ENCODE measurements around the gene SLC43A3.

The SLC43A3 gene

DNA sequence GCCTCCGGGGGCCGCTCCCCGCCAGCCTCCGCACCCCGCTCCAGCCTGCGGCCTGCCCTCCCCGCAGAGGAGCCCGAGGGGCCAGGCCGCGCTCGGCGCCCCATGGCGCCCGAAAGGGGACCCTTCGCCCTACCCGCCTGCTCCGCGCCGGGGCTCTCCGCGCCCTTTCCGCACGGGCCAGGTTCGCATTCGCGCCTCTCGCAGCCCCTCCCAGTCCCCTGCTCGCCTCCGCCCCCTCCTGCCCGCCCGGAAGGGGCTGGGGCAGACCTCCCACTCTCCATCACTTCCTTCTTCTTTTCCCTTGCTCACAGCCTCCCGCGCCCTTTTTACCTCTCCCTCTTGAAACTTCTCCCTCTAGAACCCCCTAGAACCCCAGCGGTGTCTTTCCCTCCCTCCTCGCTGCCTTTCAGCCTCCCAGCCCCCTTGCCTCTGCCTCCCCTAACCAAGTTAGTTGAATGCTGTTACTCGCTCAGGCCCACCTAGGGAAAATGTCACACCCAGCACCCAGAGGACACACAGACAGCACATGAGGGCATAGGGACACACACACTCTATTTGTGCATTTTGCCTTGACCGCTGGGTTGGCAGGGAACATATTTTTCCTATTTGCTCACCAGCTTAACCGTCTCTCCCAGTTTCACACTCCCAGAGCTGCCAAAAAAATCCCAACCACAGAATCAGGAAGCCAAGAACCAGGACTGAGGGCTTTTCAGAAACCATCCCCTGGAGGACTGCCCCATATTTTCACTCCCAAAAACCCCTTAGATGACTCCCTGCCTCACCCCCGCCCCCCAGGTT lies at the start of gene SLC43A3:
Gene SLC43A3, minus strand, starts transcription at position 193 of the 798 bp plus-strand sequence. CDS start 949 bp downstream, outside the sequence.
- DNase-seq: peak; percentile 84

DNA sequence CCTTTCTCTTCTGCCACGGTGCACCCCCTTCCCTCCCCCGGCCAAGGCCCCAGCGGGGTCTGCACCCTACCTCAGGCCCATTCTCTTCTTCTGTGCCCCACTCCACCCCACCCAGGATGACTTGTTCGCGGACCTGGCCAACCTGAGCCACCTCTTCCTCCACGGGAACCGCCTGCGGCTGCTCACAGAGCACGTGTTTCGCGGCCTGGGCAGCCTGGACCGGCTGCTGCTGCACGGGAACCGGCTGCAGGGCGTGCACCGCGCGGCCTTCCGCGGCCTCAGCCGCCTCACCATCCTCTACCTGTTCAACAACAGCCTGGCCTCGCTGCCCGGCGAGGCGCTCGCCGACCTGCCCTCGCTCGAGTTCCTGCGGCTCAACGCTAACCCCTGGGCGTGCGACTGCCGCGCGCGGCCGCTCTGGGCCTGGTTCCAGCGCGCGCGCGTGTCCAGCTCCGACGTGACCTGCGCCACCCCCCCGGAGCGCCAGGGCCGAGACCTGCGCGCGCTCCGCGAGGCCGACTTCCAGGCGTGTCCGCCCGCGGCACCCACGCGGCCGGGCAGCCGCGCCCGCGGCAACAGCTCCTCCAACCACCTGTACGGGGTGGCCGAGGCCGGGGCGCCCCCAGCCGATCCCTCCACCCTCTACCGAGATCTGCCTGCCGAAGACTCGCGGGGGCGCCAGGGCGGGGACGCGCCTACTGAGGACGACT lies 49.3 kb upstream of the SLC43A3 start:
- DNase-seq: no peak

DNA sequence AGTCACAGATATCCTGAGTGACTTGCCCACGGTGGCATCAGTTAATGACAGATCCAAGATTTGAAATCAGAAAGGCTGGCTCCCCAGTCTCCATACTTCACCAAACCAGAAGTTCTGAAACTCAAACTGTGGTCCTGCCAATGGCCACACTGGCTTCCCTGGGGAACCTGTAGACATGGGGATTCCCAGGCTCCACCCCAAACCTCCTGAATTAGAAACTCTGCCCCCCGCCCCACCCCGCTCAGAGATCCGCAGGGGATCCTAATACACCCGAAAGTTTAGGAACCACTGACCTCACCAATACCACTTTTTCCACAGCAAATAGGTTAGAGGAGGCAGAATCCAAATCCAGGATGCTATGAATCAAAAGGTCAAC lies 48.7 kb upstream of the SLC43A3 start:
- DNase-seq: no peak

DNA sequence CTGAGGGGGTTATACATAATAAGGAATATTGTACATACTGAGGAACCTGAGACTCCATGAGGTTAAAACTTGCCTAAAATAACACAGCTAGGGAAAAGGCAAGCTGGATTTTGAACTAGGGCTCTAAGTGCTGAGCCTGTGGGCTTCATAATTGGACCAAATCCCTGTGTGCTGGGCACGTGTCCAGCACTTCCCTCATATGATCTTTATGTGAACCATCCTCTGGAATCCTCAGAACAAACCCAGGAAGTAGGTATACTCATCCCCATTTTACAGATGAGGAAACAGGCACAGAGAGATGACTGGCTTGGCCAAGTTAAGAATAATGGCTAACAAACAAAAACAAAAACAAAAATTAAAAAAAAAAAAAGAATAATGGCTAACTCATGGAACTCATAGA lies 48.3 kb upstream of the SLC43A3 start:
- no peak for DNase-seq

DNA sequence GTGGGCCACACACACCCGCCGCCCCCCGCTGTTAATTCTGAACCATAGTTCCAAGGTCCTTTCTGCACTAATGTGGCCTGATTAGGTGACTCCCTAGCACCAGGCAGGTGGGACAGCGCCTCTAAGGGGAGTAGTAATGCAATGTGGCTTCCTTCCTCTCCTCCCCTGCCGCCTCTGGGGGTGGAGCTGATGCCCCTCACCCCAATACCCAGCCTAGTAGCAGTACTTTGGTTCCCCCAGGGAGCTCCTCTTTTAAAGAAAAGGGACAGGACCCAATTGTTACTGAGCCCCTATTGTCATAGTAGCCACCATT lies 47.8 kb upstream of the SLC43A3 start:
- no peak for DNase-seq

DNA sequence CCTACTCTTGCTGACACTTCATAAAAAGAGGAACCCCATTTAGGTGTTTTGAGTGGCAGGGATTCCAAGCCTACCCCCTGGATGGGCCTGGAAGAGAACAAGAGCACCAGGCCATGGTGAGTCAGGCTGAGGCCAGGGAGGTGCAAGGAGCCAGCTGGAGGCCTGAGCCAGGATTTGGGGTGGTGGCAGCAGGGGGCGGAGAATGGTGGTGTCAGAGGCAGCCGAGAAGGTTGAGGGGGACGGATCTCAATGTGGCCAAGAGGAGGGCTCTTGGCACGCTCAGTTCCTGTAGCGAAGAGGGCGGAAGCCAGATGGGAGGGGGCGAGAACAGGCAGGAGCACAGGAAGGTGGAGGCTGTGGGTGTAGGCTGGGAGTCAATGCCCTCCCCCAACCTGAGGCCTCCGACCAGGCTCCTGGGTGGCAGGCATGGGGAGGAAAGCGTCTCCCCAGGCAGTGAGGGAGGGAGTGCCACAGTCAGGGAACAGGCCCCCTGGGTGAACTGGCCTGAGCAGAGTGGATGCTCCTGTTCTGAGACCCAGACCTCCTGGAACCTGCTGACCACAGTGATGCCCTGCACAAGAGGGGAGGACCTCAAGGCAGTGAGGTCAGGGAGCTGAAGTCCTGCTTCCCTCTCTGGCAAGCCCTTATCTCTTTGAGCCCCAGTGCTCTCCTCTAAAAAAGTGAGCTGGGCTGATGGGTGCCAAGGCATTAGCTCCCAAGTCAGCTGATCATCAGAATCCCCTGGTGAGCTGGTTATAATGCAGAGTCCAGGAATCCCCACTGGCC lies 47.3 kb upstream of the SLC43A3 start:
- no peak for DNase-seq

DNA sequence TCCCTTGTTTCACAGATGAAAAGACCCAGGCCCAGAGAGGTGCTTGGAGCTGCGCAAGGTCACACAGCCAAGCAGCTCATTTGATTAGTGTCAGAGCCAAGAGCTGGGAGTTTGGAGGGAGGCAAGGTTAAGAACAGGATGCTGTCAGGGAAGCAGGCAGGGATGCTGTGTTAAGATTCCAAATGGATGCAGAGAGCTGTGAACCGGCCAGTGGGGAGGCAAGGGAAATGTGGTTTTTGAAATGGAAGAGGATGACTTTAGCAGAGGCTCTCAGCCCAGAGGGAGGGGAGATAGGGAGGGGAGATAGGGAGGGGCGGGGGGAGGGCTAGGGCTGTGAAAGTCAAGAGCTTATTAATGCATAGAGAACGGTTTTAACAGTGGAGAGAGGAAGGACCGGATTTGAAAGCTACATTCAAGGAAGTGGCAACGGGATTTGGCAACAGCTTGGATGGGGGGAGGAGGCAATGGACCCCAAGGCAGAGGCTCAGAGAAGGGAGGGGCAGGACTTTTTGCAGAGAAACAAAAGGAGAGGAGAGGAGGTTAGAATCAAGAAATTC lies 46.4 kb upstream of the SLC43A3 start:
- no peak for DNase-seq

DNA sequence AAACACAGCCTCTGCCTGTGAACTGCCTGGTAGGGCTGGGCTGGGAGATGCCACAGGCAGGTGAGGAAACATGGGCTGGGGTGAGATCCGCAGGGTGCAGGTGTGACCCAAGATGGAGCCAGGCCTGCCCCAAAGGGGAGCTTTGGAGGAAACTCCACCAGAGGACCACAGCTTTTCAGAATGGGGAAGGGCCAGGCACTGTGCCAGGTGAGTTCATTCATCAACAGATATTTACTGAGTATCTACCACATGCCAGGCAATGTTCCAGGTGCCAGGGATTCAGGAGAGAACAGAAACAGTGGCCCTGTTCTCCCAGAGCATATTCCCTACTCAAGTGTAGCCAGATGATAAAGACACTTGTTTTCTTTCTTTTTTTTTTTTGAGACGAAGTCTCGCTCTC lies 44.6 kb upstream of the SLC43A3 start:
- DNase-seq: no peak

DNA sequence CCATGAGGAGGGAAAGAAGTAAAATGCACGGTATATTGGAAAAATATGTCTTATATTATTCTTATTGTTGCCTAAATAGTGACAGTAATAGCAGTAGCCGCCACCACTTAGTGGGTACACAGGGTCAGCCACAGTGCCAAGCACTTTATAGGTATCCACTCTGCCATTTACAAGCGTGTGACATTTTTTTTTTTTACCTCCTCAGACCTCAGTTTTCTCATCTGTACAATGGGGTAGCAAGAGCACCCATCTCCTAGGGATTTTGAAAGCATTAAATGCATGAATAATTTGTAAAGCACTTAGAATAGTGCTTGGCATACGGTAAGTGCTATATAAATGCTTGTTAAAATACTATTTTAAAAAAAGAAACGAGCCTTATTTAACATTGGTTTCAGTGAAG lies 42.3 kb upstream of the SLC43A3 start:
- no peak for DNase-seq

DNA sequence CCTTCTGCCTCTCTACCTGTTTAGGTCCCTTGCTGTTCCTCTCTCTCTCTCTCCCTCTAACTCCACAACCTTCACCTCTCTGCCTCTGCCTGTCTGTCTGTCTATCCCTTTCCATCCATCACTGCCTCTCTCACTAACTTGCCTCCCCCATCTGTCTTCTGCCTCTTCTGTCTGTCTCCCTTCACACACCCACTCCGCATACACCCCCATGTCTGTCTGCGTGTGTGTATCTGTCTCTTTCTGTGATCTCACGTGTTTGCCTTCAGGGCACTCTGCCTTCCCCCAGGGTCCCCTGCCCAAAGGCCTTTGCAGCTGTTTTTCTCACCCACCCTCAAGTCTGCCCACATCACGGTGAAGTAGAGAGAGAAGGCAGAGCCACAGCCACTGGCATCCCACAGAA lies 41.4 kb upstream of the SLC43A3 start:
- DNase-seq: no peak

DNA sequence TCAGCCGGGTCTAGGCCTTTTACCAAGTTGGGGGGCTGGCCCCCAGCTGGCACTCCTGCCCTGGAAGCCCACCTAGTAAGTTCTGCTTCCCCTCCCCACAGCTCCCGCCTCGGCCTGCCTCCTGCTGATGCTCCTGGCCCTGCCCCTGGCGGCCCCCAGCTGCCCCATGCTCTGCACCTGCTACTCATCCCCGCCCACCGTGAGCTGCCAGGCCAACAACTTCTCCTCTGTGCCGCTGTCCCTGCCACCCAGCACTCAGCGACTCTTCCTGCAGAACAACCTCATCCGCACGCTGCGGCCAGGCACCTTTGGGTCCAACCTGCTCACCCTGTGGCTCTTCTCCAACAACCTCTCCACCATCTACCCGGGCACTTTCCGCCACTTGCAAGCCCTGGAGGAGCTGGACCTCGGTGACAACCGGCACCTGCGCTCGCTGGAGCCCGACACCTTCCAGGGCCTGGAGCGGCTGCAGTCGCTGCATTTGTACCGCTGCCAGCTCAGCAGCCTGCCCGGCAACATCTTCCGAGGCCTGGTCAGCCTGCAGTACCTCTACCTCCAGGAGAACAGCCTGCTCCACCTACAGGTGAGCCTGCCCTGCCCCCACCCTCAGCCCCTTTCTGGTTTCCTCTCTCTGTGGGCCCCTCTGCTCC lies 40.7 kb upstream of the SLC43A3 start:
- DNase-seq: no peak

DNA sequence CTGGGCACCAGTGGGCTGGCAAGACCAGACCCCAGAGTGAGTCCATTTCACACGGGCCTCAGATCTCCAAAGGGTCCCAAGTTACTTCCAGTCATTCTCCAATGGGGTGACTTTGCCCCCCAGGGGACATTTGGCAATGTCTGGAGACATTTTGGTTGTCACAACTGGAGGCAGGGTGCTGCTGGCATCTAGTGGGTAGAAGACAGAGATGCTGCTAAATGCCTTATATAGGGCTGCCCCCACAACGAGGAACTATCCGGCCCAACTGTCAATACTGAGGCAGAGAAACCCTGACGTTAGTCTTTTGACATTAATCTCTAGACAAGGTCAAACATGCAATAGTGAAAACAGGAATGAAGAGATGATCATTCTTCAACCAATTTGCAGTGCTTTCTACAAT lies 39.8 kb upstream of the SLC43A3 start:
- DNase-seq: no peak

DNA sequence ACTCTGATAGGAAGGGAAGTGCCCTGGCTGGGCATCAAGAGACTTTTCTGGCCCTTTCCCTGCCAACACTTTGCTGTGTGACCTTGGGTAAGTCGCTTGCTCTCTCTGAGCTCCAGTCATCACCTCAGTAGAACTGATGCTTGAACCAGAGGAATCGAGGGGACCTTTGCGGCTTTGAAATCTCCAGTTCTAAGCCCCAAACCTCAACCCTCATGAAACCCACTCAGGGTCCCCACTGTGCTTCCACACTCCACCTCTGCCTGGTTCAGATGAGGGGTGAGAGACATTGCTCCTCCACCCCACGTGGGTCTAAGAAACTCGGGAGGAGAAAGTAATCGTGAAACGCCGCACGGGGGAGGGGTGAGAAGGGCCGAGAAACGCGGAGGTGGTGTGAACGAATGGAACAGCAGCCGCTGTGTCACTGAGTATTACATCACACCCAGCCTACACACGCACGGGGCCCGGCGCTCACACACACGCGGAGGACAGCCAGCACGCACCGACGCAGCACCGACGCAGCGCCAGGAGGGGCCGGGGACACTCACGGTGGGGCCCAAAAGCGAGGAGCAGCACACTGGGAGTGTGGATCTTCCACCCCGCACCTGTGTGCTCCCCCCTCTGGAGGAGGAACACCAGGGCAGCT lies 37.7 kb upstream of the SLC43A3 start:
- no peak for DNase-seq

DNA sequence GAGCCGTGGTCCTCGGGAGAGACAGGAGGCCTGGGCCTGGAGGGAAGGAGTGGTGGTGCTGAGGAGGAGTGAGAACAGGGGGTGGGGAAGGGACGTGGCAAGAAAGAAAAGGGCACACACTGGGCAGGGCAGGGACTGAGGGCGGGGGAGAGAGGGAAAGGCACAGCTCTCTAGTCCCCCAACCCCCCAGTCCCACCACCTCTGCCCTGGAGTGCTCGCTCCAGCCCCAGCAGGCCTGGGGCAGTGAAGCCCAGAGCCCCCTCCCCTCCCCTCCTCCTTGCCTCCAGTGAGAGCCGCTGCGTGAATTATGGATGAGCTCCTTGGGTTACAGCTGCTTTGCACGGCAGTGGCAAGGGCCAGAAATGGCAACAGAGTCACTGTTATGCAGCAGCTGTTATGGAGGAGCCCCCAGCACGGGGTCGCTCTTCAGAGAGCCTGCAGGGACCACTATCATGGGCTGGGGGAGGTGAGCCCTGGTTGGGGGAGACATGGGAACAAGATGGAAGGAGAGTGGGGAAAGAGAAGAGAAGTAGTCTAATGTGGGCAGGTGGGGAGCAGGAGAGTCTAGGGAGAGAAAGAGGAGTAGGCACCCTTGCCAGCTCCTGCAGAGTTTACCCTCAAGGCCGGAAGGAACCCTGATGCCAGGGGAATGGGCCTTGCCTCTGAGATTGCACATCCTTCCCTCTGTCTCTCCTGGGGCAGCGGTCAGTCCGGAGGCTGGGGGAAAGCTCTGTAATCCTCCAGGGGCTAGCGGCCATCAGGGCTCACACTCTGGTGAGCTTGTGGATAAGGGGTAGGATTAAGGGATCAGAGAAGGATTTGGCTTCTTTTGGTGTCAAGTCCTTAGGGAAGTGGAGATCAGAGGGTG lies 37.0 kb upstream of the SLC43A3 start:
- DNase-seq: no peak

DNA sequence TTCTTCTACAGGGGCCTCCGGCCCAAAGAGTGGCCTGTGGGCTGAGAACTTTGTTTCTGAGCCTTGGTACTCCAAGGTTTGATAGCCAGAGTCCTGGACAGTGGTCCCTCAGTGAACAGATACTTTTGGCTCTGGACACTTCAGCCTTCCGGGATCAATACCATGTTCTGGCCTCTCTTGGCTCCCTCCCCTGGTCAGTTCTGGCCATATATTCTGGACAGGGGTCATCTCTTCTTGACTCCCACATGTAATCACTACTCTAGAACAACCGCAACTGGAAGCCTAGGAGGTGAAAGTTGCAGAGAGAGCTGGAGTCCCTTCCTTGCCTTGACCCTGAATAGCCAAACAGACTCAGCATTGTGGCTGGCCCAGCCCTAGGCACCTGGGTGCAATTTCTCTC lies 35.7 kb upstream of the SLC43A3 start:
- DNase-seq: no peak

DNA sequence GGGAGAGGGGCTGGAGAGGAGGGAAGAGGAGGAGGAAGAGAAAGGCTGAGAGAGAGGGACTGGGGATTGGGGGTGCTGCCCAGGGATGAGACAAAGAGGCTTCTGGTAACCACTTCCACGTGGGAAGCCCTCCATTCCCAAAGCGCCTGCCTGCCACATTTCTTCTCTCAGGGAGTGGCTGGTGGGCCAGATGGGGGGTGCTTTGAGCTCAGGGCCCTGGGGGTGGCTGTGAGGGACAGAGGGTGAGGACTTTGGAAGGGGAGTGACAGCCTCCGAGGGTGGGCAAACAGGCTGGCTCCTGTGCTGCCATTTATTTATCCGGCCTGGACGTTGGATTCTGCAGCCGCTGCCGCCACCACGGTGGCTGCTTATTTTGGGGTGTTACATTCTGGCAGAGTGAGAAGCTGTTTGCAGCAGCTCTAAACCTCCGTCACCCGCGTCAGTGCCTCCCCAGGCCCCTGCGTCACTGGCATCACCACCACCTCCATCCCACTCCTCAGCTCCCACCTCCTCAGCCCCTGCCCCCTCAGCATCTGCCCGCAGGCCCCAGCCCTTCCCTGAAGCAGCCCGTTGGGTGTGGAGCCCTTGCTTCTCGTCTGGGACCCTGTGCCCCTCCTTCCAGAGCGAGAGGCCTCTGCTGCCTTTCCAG lies 35.0 kb upstream of the SLC43A3 start:
- no peak for DNase-seq

DNA sequence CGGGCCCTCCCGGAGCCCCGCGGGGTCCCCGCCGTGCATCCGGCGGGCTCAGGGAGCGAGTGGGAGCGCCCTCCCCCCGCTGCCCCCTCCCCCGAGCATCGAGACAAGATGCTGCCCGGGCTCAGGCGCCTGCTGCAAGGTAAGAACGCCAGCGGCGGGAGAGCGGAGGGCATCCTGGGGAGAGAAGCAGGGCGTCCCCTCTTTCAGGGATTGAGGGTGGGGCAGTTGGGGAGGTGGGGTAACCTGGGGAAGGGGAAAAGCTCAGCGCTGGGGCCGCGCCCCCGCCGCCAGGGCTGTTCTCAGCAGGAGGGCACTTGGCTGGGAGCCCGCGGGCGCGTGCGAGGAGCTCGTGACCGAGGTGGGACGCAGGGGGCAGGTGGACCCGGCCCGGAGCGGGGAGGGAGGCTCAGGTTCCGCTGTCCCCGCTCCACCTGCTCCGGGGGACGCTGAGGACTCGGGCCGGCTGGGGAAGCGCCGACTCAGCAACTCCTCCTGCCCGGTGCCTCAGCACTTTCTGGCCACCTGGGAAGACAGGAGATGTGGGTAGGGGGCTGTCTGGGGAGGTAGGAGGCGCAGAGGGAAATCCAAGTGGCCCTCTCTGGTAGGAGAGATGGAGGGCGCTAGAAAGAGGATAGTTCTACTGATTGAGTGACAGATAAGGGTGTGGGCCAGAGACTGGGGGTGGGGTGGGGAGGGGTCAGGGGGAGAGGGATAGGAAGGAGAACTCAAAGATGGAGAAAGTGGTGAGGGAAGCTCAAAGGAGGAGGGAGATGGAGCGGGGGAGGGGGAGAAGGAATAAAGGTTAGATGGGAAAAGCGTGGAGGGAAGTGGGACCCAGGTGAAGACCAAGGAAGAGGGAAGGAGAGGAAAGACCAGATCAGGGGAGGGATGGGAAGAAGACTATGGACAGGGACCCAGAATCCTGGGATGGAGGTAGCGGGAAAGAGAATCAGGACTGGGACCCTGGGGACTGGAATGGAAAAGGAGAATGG lies 34.1 kb upstream of the SLC43A3 start:
- DNase-seq: no peak

DNA sequence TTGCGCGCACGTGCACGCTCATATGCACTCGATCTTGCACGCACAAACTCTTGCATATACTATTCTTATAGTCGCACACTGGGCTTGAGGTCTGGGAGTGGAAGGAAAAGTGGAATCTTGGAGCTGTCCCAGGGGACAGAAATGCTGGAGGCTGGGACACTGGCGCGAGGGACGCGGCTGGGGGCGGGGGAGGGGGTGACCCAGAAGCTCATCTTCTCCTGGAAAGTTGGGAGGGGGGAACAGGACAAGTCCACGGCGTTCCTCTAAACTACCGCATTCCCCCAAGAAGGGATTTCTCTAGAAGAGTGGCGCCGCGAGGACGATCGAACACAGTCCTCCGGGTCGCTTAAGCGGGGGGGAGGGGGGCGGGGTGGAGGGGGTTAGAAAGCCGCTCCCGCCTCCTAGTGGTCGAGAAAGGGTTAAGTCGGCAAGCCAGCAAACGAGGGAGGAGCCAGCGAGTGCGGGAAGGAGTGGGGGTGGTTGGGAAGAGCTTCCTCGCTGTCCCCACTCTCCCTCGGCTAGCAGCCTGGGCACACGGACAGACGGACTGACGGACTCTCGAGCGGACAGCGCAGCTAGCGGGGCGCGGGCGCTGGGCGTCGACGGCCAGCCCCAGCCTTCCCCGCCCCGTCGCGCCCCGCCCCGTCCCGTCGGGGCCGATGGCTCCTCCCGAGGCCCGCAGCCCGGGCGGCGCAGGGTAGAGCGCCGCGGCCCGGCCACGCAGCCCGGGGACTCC lies 33.3 kb upstream of the SLC43A3 start, which contains the start of gene RTN4RL2:
Gene RTN4RL2, plus strand, starts transcription at position 507 of the 736 bp plus-strand sequence. CDS start 338 bp downstream, outside the sequence.
- peak; percentile 42 for DNase-seq
